ENCODE results near the gene CLP1.
A peak's percentile ranks its signal among the peaks of the same experiment; 100 is the strongest.

CLP1 gene

GRCh38 chr11:57657194-57658022 lies at the start of gene CLP1:
TSS of gene CLP1 (plus strand) at chr11:57657762. CDS start at chr11:57659477, 1,715 bp downstream.
- DNase-seq (ENCODE audit: low read depth) = peak; percentile 99

DNA sequence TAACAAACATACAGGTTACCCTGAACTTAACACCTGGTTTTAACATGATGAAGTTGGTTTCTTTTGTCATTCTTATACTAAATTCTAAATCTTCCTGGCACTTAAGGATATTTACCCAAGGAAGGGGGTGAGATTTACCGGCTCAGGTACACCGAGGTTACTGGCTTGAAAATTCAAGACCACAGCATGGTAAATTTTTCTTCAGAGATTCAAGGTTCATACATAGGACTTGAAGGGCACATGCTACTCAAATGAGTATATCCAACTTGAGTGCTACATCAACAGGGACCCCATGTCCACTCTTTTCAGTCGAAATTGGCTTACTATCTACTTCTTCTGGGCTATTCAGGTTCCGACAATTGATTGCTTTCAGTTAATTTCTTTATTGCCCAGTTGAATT lies 47.4 kb upstream of the CLP1 start:
- DNase-seq (ENCODE audit: low read depth) = no peak

DNA sequence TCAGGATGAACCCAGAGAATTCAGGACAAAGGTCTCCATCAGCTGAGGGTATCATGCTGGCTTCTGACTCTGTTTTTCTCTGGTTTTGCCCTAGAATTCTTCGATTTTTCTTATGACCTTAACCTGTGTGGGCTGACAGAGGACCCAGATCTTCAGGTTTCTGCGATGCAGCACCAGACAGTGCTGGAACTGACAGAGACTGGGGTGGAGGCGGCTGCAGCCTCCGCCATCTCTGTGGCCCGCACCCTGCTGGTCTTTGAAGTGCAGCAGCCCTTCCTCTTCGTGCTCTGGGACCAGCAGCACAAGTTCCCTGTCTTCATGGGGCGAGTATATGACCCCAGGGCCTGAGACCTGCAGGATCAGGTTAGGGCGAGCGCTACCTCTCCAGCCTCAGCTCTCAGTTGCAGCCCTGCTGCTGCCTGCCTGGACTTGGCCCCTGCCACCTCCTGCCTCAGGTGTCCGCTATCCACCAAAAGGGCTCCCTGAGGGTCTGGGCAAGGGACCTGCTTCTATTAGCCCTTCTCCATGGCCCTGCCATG lies 43.3 kb upstream of the CLP1 start:
- no peak for DNase-seq (ENCODE audit: low read depth)

GRCh38 chr11:57615308-57615707 lies 42.3 kb upstream of the CLP1 start:
- no peak for DNase-seq (ENCODE audit: low read depth)

DNA sequence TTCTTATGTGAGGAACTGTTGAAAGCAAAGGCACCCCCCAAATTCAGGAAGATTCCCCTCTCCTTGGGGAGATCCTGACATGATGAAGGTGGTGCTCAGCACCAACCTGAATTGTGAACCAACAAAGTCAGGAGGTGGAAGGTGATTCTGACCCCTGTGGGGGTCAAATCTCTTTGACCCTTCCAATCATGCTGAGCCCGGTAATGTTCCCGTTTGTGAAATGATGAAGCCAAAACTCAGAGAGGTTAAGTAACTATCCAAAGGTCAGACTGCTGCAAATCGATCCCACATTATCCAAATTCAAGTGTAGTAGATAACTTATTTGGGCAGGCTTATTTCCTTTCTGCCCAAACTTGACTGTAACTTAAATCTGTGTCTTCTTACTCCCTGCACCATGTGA lies 41.0 kb upstream of the CLP1 start:
- no peak for DNase-seq (ENCODE audit: low read depth)

DNA sequence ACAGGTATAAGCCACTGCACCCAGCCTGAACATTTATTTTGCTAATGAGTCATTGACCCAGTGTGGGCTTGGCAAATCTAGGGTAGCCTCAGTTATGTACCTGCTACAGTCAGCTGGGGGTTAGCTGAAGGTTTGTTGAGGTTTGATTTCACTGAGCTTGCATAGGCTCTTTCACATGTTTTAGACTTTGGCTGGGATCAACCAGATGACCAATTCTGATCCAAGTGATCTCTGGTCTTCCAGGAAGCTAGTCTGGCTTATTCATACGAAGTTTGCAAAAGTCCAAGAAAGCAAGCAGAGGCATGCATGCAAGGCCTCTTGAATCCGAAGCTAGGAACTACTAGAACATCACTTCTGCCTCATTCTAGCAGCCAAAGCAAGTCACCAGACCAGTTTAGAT lies 39.1 kb upstream of the CLP1 start:
- no peak for DNase-seq (ENCODE audit: low read depth)

DNA sequence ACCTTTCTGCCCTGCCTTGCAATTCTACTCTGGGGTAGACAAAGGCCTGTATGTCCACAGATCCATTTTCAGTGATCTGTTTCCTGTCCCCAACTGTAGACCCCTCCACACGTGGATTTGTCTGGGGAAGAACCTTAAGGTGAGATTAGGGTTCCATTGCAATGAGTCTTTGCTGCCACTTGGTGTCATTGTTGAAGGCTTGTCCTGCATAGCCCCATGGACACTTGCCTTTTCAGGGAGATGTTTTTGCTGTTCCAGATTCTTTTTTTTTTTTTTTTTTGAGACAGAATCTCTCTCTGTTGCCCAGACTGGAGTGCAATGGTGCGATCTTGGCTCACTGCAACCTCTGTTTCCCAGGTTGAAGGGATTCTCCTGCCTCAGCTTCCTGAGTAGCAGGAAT lies 38.2 kb upstream of the CLP1 start:
- DNase-seq (ENCODE audit: low read depth) = no peak

GRCh38 chr11:57620467-57620866 lies 37.1 kb upstream of the CLP1 start:
- no peak for DNase-seq (ENCODE audit: low read depth)

DNA sequence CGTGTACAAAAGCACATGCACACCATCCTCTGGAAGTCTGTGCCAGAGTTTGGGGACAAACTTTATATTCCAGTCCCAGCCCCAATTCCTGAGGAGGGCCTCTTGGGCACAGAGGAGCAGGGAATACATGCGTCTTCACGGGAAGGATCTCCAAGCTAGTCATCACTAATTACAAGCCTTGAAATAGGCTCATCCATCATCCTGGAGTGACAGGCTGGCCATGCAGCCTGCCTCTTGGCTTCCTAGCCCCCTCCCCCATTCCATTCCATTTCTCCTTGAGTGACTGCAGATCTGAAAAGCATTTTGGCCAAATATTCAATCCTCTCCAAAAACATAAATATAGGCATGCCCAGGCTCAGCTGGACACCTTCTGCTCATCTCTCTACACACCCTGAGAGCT lies 35.3 kb upstream of the CLP1 start:
- DNase-seq (ENCODE audit: low read depth) = no peak

GRCh38 chr11:57624864-57625263 lies 32.7 kb upstream of the CLP1 start:
- no peak for DNase-seq (ENCODE audit: low read depth)

- no peak for DNase-seq (ENCODE audit: low read depth)
Measured at GRCh38 chr11:57626895-57627294, 30.7 kb upstream of the CLP1 start.

- no peak for DNase-seq (ENCODE audit: low read depth)
Measured at GRCh38 chr11:57630171-57630570, 27.4 kb upstream of the CLP1 start.

DNA sequence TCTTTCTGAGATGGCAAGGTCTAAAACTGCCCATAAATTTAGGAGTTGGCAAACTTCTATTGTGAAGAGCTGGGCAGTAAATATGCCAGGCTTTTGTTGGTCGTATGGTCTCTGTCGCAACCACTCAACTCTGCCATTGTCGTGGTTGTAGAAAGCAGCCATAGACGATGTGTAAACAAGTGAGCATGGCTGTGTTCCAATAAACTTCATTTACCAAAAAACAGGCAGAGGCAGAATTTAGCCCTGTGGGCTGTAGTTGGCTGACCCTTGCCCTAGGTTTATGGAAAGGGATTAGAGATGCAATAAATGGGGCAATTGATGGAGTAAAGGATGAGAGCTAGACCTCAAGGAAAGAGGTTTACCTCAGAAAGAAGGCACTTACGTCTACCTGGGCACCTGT lies 25.4 kb upstream of the CLP1 start:
- no peak for DNase-seq (ENCODE audit: low read depth)

DNA sequence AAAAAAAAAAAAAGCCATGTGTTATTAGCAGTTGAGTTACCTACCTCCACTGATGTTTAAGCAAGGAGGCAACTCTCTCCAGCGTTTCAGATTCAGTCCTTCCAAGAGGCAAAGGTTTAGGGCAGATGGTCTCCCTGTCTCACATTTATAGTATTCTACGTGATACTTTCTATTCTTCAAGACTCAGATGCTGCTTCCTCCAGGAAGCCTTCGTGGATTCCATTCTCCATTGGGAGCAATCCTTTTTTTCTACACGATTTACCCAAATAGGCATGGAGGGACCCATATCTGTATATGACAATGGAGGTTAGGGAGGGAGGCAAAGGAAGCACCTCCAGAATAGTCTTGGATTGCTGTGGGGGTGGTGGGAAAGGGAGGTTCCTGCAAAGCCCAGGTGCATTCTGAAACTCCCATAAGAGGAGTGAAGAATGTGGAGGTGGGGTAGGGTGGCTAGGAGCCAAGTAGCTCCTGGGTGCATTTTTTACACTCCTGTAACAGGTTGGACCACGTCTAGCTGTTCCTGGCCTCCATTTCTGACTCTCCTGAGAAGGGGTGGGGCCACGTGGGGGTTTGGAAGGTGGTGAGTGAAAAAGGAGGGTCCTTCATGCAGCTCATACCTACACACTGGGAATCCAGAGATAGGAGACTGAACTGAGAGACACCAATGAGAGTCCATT lies 24.0 kb upstream of the CLP1 start:
- no peak for DNase-seq (ENCODE audit: low read depth)

- DNase-seq (ENCODE audit: low read depth) = no peak
Measured at GRCh38 chr11:57634311-57634710, 23.3 kb upstream of the CLP1 start.

- peak; percentile 40 for DNase-seq (ENCODE audit: low read depth)
Measured at GRCh38 chr11:57635246-57635645, 22.3 kb upstream of the CLP1 start.

- DNase-seq (ENCODE audit: low read depth) = peak; percentile 50
Measured at GRCh38 chr11:57637626-57638004, 19.9 kb upstream of the CLP1 start.

DNA sequence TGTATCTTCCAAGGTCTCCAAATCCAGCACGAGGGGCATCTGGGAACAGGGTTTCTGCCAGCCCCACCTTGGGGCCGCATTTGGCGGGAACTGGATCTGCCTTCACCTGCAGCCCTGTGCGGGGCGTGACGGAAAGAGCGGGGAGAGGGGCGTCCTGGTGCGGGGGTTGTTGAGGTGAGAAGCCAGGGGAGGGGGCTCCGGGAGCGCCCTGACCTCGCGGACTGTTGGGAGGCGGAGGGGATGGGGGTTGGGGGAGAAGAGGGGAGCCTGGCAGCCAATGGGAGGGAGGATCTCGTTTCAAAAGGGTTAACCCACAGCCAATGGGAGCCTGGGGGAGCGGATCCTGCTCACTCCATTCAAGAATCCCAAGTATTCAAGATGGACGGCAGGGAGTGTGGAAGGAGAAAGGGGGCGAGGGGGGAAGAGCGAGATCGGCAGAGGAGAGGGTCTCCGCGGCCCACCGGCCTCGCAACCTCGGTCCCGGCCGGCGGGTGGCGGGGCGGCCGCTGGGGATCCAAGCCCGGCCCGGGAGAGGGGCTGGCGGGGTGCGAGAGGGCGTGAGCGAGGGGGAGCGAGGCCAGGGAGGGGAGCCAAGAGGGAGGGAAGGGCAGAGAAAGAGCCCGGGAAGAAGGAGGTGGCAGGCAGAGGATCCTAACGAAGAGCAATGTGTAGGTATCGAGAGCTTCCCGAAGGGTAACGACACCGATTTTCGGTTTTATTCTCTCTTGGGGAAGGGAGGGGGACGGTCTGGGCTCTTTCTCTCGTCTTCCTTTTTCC lies 19.4 kb upstream of the CLP1 start:
- DNase-seq (ENCODE audit: low read depth) = peak; percentile 93

DNA sequence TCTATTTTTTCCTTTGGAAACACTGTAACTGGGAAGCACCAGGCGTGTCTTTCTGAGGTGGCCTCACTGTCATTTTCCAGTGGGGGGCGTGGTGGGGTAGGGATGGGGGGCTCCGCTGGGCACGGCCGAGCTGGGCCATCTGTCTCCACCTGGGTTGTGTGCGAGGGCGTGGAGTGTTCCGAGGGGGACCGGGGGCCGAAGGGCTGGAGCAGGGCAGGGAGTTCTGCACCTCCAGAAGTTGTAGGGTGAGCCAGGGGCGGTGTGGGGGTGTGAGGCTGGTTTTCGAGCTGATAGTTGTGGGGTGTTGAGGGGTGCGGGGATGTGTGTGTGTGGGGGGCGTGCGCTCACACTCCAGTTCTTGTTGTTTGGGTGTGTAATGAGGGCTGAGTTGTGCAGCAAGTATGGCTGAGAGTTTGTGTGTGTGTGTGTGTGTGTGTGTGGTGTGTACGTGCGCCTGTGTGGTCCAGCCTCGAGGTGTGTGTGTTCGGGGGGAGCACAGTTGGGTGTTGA lies 18.7 kb upstream of the CLP1 start:
- no peak for DNase-seq (ENCODE audit: low read depth)

GRCh38 chr11:57639321-57640067 lies 18.1 kb upstream of the CLP1 start:
- DNase-seq (ENCODE audit: low read depth) = peak; percentile 41

- DNase-seq (ENCODE audit: low read depth) = no peak
Measured at GRCh38 chr11:57640068-57640800, 17.3 kb upstream of the CLP1 start.
